HepG2 (cell line): Measurements from ENCODE around the gene LRP5. TPM values are rescaled to one million over a fixed set of nuclear protein-coding genes. Genes with fewer than 3 reads are reported as not detected.

Experiments used
- ATAC-seq: fragments of 200-7000 bp; cut with Tn5 transposase; 3 replicates; pipeline ENCODE4 v1.9.1; 2020; ENCODE audit warnings: mild to moderate bottlenecking, moderate library complexity
- BruUV-seq: library from RNA; stranded (reverse); fragments of 400-500 nt; replicated peaks from 2 replicates; lab custom pipeline; 2021; lab: Mats Ljungman, UMichigan
- CTCF ChIA-PET: fragments of 300-600 bp; formaldehyde crosslinking; extraction: SDS; loops from one replicate; lab custom pipeline; 2021; ENCODE audit warnings: low total read pairs, inconsistent platforms, low intra/inter-chr PET ratio; lab: Yijun Ruan, JAX
- POLR2A ChIA-PET: fragments of 350-600 bp; sonication (Branson Sonifier 250); formaldehyde crosslinking; loops from one replicate; lab custom pipeline; 2020; ENCODE audit warnings: antibody characterized with exemption, inconsistent platforms; lab: Yijun Ruan, JAX
- DNase-seq: peaks from one replicate; pipeline ENCODE4 v3.0.0-alpha.2; 2015; ENCODE audit warnings: low spot score
- FAIRE-seq: peaks from 3 replicates; lab custom pipeline; 2011; peaks lifted over from hg19 to GRCh38; lab: Jason Lieb, UNC
- H2AFZ ChIP-seq: one replicate; pipeline ENCODE4 v1.6.1; 2011; ENCODE audit warnings: low read length, inconsistent platforms
- H3K27ac ChIP-seq: fragments of 300-600 bp; 3 replicates; pipeline ENCODE4 v1.8.0; 2011; ENCODE audit warnings: mixed run types, mild to moderate bottlenecking, mixed read lengths, low read length, inconsistent platforms; ENCODE audit not compliant: insufficient read depth; ENCODE audit errors: extremely low read length
- H3K27me3 ChIP-seq, 2 experiments: fragments of 200-600 bp in 1 of 2; 2 replicates in 1 of 2; 3 replicates in 1 of 2; pipeline versions ENCODE4 v1.6.0 to v1.8.0; 2011; ENCODE audit warnings: low read length in 2 of 2, mild to moderate bottlenecking in 2 of 2, moderate library complexity in 2 of 2, inconsistent platforms in 1 of 2; ENCODE audit not compliant: insufficient read depth in 2 of 2, control insufficient read depth in 1 of 2
- H3K36me3 ChIP-seq, 2 experiments: fragments of 200-600 bp in 1 of 2; replicated peaks in 1 of 2; 2 replicates in 1 of 2; 3 replicates in 1 of 2; pipeline versions ENCODE4 v1.5.1 to v1.8.0; 2011; ENCODE audit warnings: low read length in 2 of 2, inconsistent platforms in 1 of 2; ENCODE audit not compliant: insufficient read depth in 2 of 2, control insufficient read depth in 1 of 2
- H3K4me1 ChIP-seq: 2 replicates; pipeline ENCODE4 v1.5.1; 2012; ENCODE audit warnings: low read length, inconsistent platforms; ENCODE audit not compliant: insufficient read depth
- H3K4me2 ChIP-seq: 2 replicates; pipeline ENCODE4 v1.6.0; 2011; ENCODE audit warnings: low read depth, low read length, inconsistent platforms
- H3K4me3 ChIP-seq, 3 experiments: fragments of 200-600 bp in 1 of 3; sonication (generic), shearing (Covaris generic) in 1 of 3; replicated peaks in 1 of 3; 2 replicates each; pipeline ENCODE4 v1.5.1; 2011 to 2016; ENCODE audit warnings: low read length in 3 of 3, inconsistent platforms in 2 of 3, low read depth in 2 of 3, mild to moderate bottlenecking in 2 of 3, control low read depth in 1 of 3, mixed read lengths in 1 of 3; ENCODE audit not compliant: insufficient read depth in 1 of 3
- H3K79me2 ChIP-seq: one replicate; pipeline ENCODE4 v1.6.1; 2011; ENCODE audit warnings: low read length, inconsistent platforms; ENCODE audit not compliant: insufficient read depth
- H3K9ac ChIP-seq: 2 replicates; pipeline ENCODE4 v1.6.0; 2011; ENCODE audit warnings: mild to moderate bottlenecking, low read depth, low read length, inconsistent platforms; ENCODE audit not compliant: insufficient read depth
- H3K9me3 ChIP-seq: 2 replicates; pipeline ENCODE4 v1.5.1; 2012; ENCODE audit warnings: mild to moderate bottlenecking, low read length
- H4K20me1 ChIP-seq: 2 replicates; pipeline ENCODE4 v1.6.0; 2011; ENCODE audit warnings: inconsistent platforms, mild to moderate bottlenecking, low read length, moderate library complexity; ENCODE audit not compliant: insufficient read depth
- BATF2 ChIP-seq: sonication (generic); formaldehyde crosslinking; IDR thresholded peaks from 2 replicates; pipeline ENCODE4 v1.8.0; 2022; ENCODE audit warnings: mild to moderate bottlenecking, missing genetic modification reagents, moderate library complexity
- KDM2A ChIP-seq: sonication (generic); formaldehyde crosslinking; IDR thresholded peaks from 2 replicates; pipeline ENCODE4 v1.4.0; 2020; ENCODE audit warnings: low read depth, missing genetic modification reagents, borderline replicate concordance
- NFKB2 ChIP-seq: sonication (generic); formaldehyde crosslinking; IDR thresholded peaks from 2 replicates; pipeline ENCODE4 v1.4.0; 2020; ENCODE audit warnings: missing genetic modification reagents, borderline replicate concordance
- PAF1 ChIP-seq: IDR thresholded peaks from 2 replicates; pipeline ENCODE4 v1.6.1; 2016; ENCODE audit warnings: missing genetic modification reagents, missing compliant biosample characterization
- RBM22 ChIP-seq: fragments of 200-400 bp; formaldehyde crosslinking; optimal IDR thresholded peaks from 2 replicates; pipeline ENCODE3; 2017; ENCODE audit warnings: mild to moderate bottlenecking, low read length, moderate library complexity
- SRSF4 ChIP-seq: fragments of 200-400 bp; formaldehyde crosslinking; IDR thresholded peaks from one replicate; pipeline ENCODE4 v1.6.1; 2018; ENCODE audit warnings: mild to moderate bottlenecking, low read depth, low read length, moderate library complexity; ENCODE audit not compliant: poor library complexity, severe bottlenecking
- ZBTB7A ChIP-seq: sonication (generic); formaldehyde crosslinking; IDR thresholded peaks from 2 replicates; pipeline ENCODE4 v1.8.0; 2022; ENCODE audit warnings: mild to moderate bottlenecking, missing genetic modification reagents
- ZGPAT ChIP-seq: IDR thresholded peaks from 2 replicates; pipeline ENCODE4 v1.6.1; 2016; ENCODE audit warnings: mild to moderate bottlenecking
- ZKSCAN1 ChIP-seq: fragments of 150-350 bp; IDR thresholded peaks from 2 replicates; pipeline ENCODE4 v1.6.1; 2014; ENCODE audit warnings: low read length
- ZNF282 ChIP-seq: fragments of 450-650 bp; IDR thresholded peaks from 2 replicates; pipeline ENCODE4 v1.6.1; 2018; ENCODE audit not compliant: partially characterized antibody
- ZNF430 ChIP-seq: sonication (generic); formaldehyde crosslinking; IDR thresholded peaks from 2 replicates; pipeline ENCODE4 v1.9.0; 2021; ENCODE audit warnings: mild to moderate bottlenecking, missing genetic modification reagents
- ZNF549 ChIP-seq: sonication (generic); formaldehyde crosslinking; IDR thresholded peaks from 2 replicates; pipeline ENCODE4 v1.5.0; 2020; ENCODE audit warnings: missing genetic modification reagents
- ZNF567 ChIP-seq: sonication (generic); formaldehyde crosslinking; IDR thresholded peaks from 2 replicates; pipeline ENCODE4 v1.8.1; 2023; ENCODE audit warnings: mild to moderate bottlenecking, missing genetic modification reagents, borderline replicate concordance
- ZNF768 ChIP-seq: sonication (generic); formaldehyde crosslinking; IDR thresholded peaks from 2 replicates; pipeline ENCODE4 v1.4.0; 2020; ENCODE audit warnings: missing genetic modification reagents
- ZNF790 ChIP-seq: sonication (generic); formaldehyde crosslinking; IDR thresholded peaks from 2 replicates; pipeline ENCODE4 v1.8.0; 2022; ENCODE audit warnings: missing genetic modification reagents, mild to moderate bottlenecking, borderline replicate concordance
- WGBS: methylation state at CpG from one replicate; pipeline ENCODE4 v1.1.6; 2017; ENCODE audit warnings: low lambda C conversion rate; 5-methylcytosine and 5-hydroxymethylcytosine counted together
- in situ Hi-C: cut with HindIII; loops from 2 replicates; pipeline ENCODE4 v1.10.0; 2017; ENCODE audit warnings: low pct_unique_long_range_greater_than_20kb; ENCODE audit not compliant: extremely low pct_ligation_motif_present
- intact Hi-C: fragments of 100-400 bp; cut with micrococcal nuclease; formaldehyde crosslinking; loops from one replicate; pipeline ENCODE4 v1.10.0; 2022; ENCODE audit not compliant: unreplicated experiment
- polyA plus RNA-seq, 8 experiments: library from polyadenylated mRNA; depleted of rRNA in 3 of 8; stranded (reverse) in 7 of 8; unstranded in 1 of 8; fragments of >200 nt; fragmentation: Illumina TruSeq in 4 of 8; extraction: Trizol in 4 of 8; gene quantifications; 2 replicates each; pipeline versions ENCODE4 v1.2.1 to v1.2.3, GENCODE V29; 2011 to 2016; ENCODE audit warnings: low read depth in 4 of 8, missing spikeins in 1 of 8, mixed read lengths in 1 of 8; ENCODE audit not compliant: insufficient read depth in 1 of 8
- total RNA-seq, 5 experiments: library from RNA; depleted of rRNA; stranded (reverse); fragments of >200 nt; fragmentation: Illumina TruSeq; extraction: Trizol; gene quantifications; 2 replicates each; pipeline ENCODE4 v1.2.3, GENCODE V29; 2016; ENCODE audit warnings: low read depth in 1 of 5
- TF ChIP-seq, protein P1 (sequence below): sonication (generic); formaldehyde crosslinking; IDR thresholded peaks from 2 replicates; pipeline ENCODE4 v1.8.0; 2022; ENCODE audit warnings: missing genetic modification reagents, mild to moderate bottlenecking, moderate library complexity, borderline replicate concordance

The LRP5 gene
- total and polyA plus RNA-seq, 2 of the 13 experiments (the other 11 are each of a cell fraction or from before 2014, with no cell fraction given): 40.4 to 64.0 TPM

DNA sequence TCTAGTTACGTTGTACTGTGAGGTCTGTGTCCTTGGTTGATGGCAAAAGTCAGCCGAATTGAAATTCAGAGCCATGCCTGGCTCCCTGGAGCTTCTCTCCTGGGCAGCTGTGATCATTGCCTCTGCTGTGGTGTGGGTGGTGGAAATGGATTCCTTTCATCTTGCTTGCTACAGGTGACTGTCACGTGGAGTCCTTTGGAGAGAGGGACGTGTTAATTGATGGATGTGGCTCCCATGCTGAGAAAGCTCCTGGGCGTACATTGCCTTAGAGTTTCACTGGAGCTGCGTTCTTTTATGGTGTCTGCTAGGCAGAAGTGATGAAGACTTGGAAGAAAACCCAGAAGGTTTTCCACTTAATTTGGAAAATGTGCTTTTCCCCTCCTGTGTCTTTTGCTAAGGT is 106.3 kb downstream of the LRP5 start:
- no peak for ATAC-seq
- intact Hi-C loops: no loop called here
- ChIA-PET CTCF (no interaction called here), POLR2A (no interaction called here)
- no peak overlapping the region for H3K4me3 ChIP-seq
- peaks cover 14% of the 10 kb centered on the region; the same call in 1 of the 2 replicates for H4K20me1 ChIP-seq
- no peaks in the 10 kb centered on the region; the same call in 1 of the 2 replicates for H3K4me1 ChIP-seq
- peaks cover 4% of the 10 kb centered on the region for H3K79me2 ChIP-seq
- no peak for DNase-seq
- H3K36me3 ChIP-seq: peaks cover 36 to 72% of the 10 kb centered on the region in 2 experiments; a peak in 4 of 5 replicates
- H3K9ac ChIP-seq: no peak overlapping the region
- TF ChIP-seq ZBTB7A (CRISPR knock-in tag): no peak
- peak; percentile 43 for TF ChIP-seq RBM22
- no peaks in the 10 kb centered on the region for H3K27me3 ChIP-seq
- FAIRE-seq: no peak
- no peaks in the 10 kb centered on the region for H3K9me3 ChIP-seq
- BruUV-seq: no TSS peak
- in situ Hi-C loops: no loop called here
- H2AFZ ChIP-seq: no peak overlapping the region
- H3K27ac ChIP-seq: no peak overlapping the region
- no peak overlapping the region for H3K4me2 ChIP-seq
- WGBS: 98% methylated on average over 6 of the region's 6 CpGs

- WGBS: 99% methylated on average over 7 of the region's 7 CpGs
- no peaks in the 10 kb centered on the region for H3K9me3 ChIP-seq
- POLR2A ChIA-PET: no interaction called here
- intact Hi-C loops (no loop called here), in situ Hi-C loops (no loop called here)
- no peak for FAIRE-seq
- no peak overlapping the region for H3K4me2 ChIP-seq
- no peak for ATAC-seq
- H2AFZ ChIP-seq: no peak overlapping the region
- no peak overlapping the region for H3K4me3 ChIP-seq
- peaks cover 14% of the 10 kb centered on the region; the same call in 1 of the 2 replicates for H4K20me1 ChIP-seq
- DNase-seq: no peak
- no peak overlapping the region for H3K9ac ChIP-seq
- H3K27ac ChIP-seq: no peak overlapping the region
- H3K27me3 ChIP-seq: no peaks in the 10 kb centered on the region
- peaks cover 29 to 72% of the 10 kb centered on the region in 2 experiments for H3K36me3 ChIP-seq
- CTCF ChIA-PET: no interaction called here
- H3K4me1 ChIP-seq: no peaks in the 10 kb centered on the region; the same call in 1 of the 2 replicates
- no TSS peak for BruUV-seq
- H3K79me2 ChIP-seq: peaks cover 4% of the 10 kb centered on the region
- TF ChIP-seq BATF2 (CRISPR knock-in tag) (no peak), ZNF768 (no peak), KDM2A (CRISPR knock-in tag) (no peak), ZNF549 (CRISPR knock-in tag) (no peak), ZKSCAN1 (no peak), ZNF282 (no peak), ZNF430 (CRISPR knock-in tag) (no peak), PAF1 (no peak), SRSF4 (no peak), ZNF790 (CRISPR knock-in tag) (no peak), ZNF567 (CRISPR knock-in tag) (no peak), ZGPAT (no peak), NFKB2 (CRISPR knock-in tag) (no peak)
- TF ChIP-seq, protein P1, sequence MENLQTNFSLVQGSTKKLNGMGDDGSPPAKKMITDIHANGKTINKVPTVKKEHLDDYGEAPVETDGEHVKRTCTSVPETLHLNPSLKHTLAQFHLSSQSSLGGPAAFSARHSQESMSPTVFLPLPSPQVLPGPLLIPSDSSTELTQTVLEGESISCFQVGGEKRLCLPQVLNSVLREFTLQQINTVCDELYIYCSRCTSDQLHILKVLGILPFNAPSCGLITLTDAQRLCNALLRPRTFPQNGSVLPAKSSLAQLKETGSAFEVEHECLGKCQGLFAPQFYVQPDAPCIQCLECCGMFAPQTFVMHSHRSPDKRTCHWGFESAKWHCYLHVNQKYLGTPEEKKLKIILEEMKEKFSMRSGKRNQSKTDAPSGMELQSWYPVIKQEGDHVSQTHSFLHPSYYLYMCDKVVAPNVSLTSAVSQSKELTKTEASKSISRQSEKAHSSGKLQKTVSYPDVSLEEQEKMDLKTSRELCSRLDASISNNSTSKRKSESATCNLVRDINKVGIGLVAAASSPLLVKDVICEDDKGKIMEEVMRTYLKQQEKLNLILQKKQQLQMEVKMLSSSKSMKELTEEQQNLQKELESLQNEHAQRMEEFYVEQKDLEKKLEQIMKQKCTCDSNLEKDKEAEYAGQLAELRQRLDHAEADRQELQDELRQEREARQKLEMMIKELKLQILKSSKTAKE (CRISPR knock-in tag): no peak
These were observed 107.8 kb downstream of the LRP5 start for GRCh38 chr11:68420171-68420570.
